GM19463 (cell line): Measurements from ENCODE around the gene OR2C3.
"Not testable (repeated sequence)": the region's sequence is repeated elsewhere in the genome, so short reads cannot be mapped to it uniquely, and the experiment has no call there.

Experiments
- ATAC-seq: cut with Tn5 transposase; IDR thresholded peaks from one replicate; pipeline ENCODE4 v1.9.1; 2021; ENCODE audit warnings: mild to moderate bottlenecking, moderate library complexity; ENCODE audit not compliant: unreplicated experiment

Gene OR2C3

DNA sequence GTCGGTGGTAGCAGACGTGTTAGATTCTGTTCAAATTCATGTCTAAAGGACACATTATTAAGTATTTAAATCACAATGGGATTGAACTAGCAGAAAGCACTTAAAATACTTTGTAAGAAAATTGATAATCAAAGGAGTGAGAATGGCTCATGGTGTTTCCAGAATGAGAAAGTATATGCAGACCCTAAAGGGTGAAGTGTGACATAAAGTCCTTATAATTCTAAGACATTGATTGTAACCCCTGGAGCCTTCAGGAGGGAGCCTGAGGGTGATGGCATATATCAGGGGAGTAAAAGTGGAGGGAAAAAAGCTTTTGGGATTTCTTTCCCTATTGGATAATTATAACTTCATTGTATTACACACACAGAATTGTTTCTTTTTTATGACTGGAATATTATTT is at the start of gene OR2C3:
TSS of gene OR2C3 (minus strand) at position 101 of the 400 bp plus-strand sequence. CDS start 3,929 bp downstream, outside the sequence.
- no peak for ATAC-seq

- no peak for ATAC-seq
Measured at GRCh38 chr1:247578946-247579460, 42.8 kb upstream of the OR2C3 start.

GRCh38 chr1:247576514-247576913 is 40.3 kb upstream of the OR2C3 start:
- no peak for ATAC-seq

GRCh38 chr1:247574664-247575063 is 38.4 kb upstream of the OR2C3 start:
- ATAC-seq: no peak

DNA sequence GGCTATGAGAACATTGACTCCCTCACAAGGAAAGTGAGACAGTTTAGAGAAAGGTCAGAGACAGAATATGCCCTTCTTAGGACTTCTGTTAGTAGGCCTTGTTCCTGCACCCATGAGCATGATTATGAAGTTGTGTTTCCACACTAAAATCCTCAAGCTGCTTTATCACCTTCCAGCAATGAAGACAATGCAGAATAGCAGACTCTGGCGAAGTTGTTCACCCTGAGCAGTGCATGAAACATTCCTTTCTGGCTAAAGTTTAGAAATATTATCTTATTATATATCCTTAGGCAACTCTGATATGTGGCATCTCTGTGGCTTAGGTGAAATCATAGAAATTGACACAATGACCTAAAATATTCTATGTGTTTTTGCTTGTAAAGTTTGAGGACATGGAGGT is 38.0 kb upstream of the OR2C3 start:
- no peak for ATAC-seq

DNA sequence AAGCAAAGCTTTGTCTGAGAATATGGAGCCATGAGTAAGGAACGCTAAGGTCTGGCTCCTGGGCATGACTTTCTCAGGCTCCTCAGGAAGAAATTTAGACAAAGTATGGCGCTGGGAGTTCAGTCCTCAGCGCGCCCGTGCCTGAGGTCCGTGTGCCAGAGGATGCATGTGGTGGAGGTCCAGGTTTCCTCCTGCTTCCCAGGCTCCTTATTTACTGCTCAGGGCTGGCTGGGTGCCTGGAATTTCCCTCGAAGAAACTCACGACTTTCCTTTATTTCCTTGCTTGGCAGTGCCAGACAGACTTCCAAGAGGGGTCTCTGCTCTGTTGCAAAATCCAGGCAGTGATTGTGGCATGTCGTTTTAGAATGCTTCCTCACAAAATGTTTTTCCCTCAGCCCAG is 26.0 kb upstream of the OR2C3 start:
- no peak for ATAC-seq

GRCh38 chr1:247561711-247562110 is 25.5 kb upstream of the OR2C3 start:
- ATAC-seq: no peak

DNA sequence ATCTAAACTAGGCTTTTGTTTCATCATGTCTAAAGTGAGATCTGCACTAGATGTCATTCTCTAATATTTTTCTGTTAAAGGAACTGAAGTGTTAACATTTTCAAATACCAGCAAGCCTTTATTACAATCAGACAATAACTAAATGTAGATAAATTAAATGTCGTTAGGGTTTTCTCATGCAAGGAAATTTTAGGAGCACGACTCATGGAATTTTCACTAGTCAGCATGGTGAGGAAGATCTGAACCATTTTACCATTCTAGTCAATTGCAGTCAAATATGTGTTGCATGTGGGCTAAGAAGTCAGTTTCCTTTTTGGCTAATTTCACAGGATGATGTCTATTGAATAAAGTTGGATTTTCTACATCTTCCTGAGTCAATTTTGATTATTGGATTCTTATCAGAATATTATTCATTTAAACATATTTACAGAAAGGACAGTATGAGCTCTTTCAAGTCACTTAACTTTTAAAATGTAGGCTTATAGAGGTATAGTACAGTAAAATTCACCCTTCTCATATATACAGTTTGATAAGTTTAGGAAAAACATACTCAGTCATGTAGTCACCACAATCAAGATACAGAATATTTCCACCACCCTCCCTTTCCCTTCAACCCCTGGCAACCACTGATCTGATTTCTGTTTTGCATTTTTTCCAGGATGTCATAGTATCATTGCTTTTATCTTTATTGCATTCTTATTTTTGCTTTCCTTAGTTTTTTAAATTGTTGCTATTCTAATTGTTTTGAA is 21.9 kb upstream of the OR2C3 start:
- ATAC-seq: no peak

DNA sequence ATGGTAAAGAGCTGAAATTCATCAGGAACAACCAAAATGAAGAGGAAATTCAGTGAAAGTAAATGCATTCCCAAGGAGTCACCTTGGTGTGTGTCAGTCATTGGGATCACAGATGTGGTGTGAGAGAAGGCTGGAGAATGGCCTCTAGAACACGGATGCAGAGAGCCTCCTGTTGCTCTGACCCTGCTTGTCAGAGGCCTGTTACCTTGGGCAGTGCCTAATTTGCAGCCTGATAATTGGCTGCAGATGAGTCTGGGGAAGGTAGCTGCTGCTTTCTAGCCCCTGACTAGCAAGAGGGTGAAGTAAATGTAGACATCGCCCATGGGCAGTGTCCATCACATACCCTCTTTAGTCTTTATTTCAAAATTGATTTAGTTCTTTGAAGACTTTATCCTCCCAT is 16.0 kb upstream of the OR2C3 start:
- no peak for ATAC-seq

GRCh38 chr1:247551721-247552120 is 15.5 kb upstream of the OR2C3 start:
- ATAC-seq: no peak

GRCh38 chr1:247548769-247549182 is 12.5 kb upstream of the OR2C3 start, which contains the start of gene GCSAML:
GCSAML (plus strand) TSS chr1:247549134; CDS start chr1:247549192, 58 bp downstream.
- no peak for ATAC-seq

DNA sequence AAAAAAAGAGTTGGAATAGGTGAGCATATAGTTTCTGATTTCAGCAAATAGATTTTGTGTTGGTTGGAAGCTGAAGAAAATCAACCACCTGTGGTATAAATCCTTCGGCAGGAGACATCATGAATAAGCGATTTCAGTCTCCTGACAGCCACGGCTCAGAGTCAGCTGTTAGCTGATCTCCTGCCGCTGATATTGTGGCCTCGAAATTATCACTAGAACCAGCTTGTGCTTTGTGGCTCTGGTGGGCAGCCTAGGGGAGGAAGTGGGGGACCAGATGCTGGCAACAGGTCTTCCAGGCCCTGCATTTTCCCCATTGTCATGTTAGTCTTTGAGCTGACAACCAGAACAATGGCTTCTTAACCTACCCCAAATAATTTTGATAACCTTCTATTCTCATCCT is 11.9 kb upstream of the OR2C3 start:
- ATAC-seq: no peak

- no peak for ATAC-seq
Measured at GRCh38 chr1:247542811-247543210, 6.6 kb upstream of the OR2C3 start.

DNA sequence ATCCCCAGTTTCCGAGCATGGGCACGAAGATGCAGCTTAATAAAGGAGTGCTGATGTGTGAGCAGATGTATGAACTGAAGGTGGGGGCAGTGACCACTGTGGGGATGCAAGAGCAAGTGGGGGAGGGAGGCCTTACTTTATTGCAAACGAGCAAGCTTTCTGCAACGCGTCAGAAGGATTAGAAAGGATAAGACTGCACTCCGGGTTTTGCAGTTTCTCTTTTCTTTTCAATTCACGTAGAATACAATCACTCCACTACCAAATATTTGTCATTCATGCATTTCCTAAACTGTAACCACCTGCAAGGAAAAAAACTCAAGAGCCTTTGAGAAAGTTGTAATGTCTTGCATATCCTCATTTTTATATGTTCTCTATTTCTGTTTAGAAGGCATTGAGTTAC is 4.3 kb upstream of the OR2C3 start:
- ATAC-seq: no peak

GRCh38 chr1:247539215-247539614 is 3.0 kb upstream of the OR2C3 start:
- ATAC-seq: no peak

DNA sequence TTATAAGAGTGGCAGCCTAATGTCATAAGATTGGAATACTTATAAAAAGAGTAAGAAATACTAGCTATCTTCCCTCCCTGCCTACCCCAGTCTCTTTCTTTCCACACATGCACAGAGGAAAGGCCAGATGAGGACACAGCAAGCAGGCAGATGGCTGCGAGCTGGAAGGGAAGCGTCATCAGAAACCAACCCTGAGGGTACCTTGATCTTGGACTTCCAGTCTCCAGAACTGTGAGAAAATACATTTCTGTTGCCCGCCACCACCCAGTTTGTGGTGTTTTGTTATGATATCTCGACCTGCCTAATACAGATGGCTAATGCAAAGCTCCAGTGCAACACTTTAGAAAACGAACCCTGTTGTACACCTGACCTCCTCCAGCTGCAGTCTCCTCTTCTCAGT is 2.3 kb upstream of the OR2C3 start:
- ATAC-seq: no peak

GRCh38 chr1:247535402-247535801 is 838 bp downstream of the OR2C3 start:
- ATAC-seq: no peak

DNA sequence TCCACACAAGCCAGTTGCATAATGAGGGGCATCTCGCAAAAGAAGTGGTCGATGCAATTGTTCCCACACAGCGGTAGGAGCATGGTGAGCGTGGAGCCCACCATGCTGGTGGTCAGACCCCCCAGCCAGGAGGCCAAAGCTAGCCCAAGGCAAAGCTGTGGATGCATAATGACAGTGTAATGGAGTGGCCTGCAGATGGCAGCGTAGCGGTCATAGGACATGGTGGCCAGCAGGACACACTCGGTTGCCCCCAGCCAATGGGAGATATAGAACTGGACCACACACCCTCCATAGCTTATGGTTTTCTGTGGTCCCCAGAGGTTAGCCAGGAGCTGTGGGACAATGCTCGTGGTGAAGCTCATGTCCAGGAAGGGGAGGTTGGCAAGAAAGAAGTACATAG is 4.3 kb downstream of the OR2C3 start:
- ATAC-seq: no peak

GRCh38 chr1:247530785-247531184 is 5.5 kb downstream of the OR2C3 start:
- no peak for ATAC-seq

- no peak for ATAC-seq
Measured at GRCh38 chr1:247529771-247530355, 6.4 kb downstream of the OR2C3 start.

DNA sequence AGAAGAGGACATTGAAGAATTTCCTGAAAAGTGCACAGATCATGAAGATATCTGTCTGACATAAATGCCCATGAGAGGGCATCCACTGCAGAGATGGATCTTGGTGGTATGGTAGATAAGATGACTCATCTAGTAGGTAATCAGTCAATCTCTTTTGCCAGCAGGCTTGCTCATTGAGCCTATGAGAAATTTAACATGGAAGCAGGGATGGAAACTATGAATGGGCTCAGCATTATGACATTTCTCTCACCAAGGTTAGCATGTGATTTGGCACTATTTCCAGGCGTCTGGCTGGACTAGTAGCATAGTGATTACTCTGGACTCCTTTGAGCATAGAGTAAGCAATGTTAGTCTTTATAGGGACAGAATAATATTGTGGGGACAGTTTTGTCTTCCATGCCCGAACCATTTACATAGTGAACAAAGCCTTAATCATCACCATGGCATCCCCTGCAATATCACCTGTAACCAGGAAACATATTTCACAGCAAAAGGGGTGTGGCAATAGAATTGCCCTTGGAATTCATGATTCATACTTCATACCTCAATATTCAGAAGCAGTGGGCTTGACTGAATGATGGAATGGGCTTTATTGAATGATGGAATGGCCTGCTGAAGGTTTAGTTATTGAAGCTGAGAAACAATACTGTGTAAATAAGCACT is 7.3 kb downstream of the OR2C3 start:
- ATAC-seq: no peak

DNA sequence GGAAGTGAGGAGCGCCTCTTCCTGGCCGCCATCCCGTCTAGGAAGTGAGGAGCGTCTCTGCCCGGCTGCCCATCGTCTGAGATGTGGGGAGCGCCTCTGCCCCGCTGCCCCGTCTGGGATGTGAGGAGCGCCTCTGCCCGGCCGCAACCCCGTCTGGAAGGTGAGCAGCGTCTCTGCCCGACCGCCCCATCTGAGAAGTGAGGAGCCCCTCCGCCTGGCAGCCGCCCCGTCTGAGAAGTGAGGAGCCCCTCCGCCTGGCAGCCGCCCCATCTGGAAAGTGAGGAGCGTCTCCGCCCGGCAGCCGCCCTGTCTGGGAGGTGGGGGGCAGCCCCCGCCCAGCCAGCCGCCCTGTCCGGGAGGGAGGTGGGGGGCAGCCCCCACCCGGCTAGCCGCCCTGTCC is 14.4 kb downstream of the OR2C3 start:
- not testable (repeated sequence) for ATAC-seq
